Measurements from ENCODE around the gene C16orf74.

DNA sequence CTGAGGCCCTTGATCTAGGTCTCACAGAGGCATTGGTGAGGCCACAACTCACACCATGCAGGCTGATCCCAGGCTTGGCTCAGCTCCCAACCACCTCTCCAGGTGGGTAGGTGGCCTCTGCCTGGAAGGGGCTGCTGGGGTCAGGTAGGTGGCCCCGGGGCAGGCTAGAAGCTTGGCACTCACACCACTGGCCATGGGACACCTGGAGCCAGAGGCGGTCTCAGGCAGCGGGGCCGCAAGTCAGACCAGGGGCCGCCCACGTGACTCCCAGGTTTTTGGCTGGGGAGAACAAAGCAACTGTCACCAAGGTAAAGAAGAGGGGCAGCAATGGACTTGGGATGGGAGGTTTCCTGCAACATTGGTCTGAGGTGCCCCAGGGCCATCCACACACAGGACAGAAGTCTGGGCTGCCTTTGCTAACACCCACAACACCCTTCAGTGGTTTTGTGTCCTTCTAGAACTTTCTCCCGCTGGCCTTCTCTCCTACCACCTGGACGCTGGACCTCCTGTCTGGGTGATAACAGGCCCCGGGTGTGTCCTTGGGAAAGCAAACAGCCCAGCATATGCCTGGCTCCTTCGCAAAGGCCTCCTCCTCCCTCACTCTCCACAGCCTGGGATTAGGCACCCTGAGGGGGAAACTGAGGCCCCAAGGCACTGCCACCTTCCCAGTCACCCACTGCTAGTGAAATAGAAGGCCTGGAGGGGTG, 16.4 kb downstream of the C16orf74 start:
- TF ChIP-seq CTCF (IDR thresholded peaks at IDR 0.05) (no peak), POLR2A (IDR thresholded peaks at IDR 0.05) (no peak)
